HG03039 (cell line): ENCODE results near the gene IL4I1.

Experiments
- ATAC-seq: cut with Tn5 transposase; IDR thresholded peaks from one replicate; pipeline ENCODE4 v1.9.1; 2021; ENCODE audit warnings: mild to moderate bottlenecking, moderate library complexity; ENCODE audit not compliant: unreplicated experiment

The IL4I1 gene

DNA sequence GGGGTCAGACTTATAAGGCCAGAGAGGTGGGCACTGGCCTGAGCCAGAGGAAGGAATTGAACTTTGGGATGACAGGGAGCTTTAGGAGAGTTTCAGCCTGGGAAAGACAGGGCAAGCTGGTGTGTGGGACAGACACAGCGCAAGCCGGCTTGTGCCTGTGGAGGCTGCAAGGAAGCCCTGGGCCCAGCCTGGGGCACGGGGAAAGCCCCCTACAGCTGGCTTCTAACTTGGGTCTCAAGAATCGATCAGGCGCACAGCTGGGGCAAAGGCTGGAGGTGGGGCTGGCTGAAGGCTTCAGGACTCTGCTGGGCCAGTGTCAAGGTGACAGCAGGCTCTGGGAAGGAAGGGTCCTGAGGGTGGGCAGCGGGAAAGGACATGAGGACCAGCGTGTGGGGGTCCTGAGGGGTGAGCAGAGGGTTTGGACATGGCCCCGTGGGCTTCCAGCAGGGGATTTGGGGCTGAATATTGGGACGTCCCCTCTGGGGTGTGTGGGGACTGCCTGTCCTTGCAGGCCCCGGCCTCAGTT, 42.8 kb downstream of the IL4I1 start:
- ATAC-seq = no peak

DNA sequence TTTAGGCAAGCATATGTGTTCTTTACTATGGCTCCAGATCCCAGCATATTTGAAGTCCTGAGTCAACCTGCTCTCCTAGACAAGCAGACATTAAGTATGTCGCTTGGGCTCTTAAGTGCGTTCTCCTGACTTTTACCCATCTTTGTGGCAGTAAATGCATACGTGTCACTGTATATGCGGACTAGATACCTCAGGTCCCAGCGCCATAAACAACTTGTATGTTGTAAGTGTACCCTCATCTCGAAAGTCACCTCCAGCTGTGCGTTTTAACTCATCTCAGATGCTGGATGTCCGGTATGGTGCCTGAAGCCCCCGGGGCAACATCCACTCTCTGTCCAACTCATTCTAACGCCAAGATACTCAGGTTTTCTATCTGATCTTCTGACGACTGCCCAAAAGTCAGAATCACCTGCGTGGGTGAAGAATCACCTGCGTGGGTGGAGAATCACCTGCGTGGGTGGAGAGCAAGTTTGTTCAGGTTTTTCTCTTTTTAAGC, 44.0 kb downstream of the IL4I1 start:
- ATAC-seq = no peak

DNA sequence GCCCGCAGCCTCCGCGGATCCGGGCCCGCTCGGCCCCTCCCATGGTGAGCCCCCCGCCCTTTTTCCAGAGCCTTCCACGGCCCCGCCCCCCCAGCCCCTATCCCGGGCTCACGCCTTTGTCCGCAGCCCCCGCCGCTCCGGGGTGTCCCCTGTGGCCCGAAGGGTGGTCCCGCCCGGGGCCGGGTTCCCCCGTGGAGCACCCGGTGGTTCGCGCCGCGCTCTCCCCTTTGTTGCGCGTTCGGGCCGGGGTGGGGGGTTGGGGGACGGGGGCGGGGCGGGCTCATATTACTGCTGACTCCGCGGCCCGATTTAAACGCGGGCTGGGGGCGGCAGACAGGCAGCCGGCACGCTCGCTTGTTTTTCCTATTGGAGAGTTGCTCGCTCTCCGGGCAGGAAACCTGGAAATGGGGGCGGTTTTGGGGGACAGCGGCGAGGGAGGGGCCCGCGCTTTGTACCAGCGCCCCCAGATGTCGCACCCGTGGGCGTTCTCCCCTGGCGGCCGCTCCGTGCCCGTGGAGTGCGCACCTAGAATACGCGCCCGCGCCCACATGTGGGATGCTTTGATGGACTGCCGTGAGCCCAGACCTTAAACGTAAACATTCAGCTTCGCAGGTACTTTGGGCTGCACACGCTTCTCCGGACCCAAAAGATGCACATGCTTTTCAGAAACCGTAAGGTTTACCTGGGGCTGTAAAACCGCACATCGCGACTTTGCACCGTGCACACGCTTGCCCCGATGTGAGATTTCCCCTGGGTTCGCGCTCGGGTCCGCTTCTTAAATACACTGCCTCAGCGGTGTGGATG, 45.0 kb downstream of the IL4I1 start:
- ATAC-seq = peak; percentile 7

DNA sequence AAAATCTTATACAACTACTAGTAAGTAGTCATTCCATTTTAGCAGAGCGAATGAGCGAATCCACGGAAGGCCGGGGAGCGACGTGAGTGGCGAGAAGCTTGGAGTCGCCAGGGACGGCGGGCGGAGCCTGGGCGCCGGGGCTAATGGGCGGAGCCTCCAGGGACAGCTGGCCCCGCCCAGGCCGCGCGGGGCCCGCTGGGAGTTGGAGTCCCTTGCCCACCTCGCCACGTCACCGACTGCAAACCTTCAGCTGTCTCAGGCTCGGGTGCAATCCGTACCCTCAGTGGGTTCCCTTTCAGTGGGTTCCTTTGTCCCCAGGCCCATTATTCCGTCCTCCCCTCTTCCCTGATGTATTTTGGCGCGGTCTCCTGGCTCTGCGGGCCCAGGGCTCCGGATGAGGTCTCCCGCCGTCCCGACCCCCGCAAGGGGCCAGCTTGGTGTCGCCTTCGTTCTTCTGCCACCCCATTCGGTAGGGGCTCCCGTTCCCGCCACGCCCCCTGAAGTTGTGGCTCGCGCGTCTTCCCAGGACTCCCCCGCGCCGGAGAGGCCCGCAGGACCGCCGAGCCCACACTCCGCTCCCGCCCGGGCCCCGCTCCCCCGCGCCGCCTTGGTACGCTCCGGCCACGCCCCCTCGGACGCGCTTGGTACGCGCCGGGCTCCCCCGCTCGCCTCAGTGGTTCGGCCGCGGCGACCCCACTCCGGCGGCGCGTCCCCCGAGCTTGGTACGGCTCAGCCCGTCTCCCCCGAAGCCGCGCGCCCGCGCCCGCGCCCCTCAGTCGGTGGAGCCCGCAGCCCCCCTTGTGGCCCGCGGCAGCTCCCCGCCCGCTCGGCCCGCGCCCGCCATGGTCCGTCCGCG, 46.0 kb downstream of the IL4I1 start, which contains the start of gene PTOV1:
PTOV1 (plus strand) TSS at position 673 of the 856 bp plus-strand sequence.
- ATAC-seq = peak; percentile 65

DNA sequence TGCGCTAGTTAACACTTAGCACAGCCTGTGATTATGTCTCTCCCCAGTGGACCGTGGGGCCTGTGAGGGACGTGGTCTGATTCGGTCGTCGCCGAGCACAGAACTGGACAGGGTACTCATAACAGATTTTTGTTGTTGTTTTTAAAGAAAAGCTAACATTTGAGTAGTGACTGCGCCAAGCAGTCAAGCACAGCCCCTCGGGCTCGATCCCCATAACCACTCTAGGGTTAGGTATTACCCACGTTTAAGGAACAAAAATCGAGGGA, 46.5 kb downstream of the IL4I1 start:
- ATAC-seq = no peak

DNA sequence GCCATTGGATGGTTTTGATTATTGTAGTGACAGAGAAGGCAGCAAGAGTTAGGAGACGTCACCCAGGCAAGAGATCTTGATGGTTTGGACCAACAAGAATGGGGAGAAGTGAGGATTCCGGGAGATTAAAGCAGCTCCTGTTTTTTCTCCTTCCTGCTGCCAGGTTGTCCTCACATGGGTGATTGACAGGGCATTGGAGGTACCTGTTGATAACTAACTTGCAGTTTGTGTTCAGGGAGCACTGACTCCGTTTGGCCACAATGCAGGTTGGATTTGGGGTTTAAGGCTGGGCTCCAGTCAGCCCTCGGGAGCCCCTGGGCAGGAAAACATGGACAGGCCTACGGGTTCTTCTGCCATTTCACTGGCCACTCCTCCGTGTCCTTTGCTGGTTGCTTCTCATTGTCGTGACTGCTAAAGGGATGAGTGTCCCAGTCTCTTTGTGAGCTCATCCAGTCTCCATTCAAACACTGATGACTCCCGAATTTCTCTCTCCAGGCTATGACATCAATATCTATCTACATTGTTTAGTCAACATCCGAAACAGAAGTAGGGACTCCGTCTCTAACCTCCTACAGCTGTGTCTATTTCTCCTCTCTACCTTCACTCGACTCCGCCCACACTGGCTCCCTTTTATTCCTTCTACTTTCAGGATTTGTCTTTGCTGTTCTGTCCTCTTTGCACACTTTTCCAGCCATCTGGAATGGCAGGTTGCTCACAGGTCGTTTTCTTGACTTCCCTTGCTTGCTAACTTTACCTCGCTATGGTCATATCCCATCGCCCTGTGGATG, 47.1 kb downstream of the IL4I1 start:
- ATAC-seq = no peak

DNA sequence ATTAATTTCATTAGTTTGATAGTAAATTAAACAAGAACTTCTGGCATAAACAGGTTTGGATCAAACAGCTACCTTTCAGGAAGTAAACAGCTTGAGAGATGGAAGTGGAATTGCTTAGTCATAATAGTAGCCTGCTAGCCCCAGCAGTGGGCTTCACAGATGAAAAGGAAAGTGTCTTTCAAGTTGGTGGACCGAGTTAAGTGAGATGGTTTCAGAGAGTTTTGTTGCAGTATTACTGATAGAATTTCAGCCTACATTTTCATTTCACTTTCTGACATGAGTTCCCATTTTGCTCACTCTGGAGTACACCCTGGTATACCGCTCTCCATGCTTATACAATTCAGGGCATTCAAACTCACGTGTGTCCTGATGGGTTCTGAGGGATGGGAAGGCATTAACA, 47.7 kb downstream of the IL4I1 start:
- no peak for ATAC-seq

DNA sequence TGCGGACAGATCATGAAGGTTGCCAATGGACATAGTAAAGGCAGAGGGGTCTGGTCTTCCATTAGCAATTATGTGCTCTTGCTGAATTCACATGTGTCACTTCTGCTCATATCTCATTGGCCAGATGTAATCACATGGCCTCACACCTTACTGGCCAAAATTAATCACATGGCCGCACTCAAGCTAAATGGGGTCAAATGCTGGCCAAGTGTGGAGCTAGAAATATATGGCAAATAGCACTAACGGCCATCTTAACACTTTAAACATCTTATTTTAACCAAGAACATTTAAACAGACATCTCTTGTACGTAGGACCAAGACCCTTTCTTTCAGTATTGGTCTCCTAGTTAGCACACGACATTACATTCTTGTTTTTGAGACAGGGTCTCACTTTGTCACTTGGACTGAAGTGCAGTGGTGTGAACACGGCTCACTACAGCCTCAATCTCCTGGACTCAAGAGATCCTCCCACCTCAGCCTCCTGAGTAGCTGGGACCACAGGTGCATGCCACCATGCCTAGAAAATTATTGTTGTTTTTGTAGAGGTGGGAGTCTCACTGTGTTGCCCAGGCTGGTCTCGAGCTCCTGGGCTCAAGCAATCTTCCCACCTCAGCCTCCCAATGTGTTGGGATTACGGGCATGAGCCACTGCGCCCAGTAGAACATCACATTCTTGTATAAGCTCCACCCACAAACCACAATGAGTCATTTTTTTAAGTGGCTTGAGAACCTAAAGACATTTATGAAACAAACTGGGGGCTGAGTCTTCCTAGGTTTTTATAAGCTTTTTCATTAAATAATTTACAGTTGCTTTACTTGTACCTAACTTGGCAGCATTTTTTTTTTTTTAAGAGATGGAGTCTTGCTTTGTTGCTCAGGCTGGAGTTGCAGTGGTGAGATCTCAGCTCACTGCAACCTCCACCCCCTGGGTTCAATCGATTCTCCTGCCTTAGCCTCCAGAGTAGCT, 48.7 kb downstream of the IL4I1 start:
- ATAC-seq = no peak

DNA sequence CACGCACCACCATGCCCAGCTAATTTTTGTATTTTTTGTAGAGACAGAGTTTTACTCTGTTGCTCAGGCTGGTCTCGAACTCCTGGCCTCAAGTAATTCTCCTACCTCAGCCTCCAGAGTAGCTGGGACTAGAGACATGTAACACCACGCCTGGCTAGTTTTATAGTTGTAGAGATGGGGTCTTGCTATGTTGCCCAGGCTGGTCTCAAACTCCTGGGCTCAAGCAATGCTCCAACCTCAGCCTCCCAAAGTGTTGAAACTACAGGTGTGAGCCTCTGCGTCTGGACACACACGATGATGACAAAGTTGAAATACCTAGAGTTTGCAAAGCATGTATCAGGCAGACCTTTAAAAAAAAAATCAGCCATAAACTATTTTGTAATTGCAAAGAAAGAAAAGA, 50.3 kb downstream of the IL4I1 start:
- ATAC-seq = no peak

DNA sequence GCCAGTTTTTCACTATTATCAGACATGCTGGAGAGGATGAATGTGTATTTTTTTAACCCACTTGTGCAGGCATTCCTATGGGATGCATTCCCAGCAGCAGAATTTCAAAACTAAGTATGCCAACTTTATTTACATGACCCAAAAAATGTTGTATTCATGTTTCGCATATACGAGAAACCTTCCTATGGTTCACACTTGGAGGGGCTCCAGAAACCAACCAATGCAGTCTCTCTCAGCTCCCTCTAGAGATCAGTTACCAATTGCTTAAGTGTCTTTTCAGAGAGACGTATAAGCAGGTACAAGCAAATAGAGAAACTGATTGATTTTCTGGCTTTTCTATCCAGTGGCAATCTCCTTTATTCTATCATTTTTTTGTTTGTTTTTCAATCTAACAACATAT, 51.3 kb downstream of the IL4I1 start:
- ATAC-seq = no peak

DNA sequence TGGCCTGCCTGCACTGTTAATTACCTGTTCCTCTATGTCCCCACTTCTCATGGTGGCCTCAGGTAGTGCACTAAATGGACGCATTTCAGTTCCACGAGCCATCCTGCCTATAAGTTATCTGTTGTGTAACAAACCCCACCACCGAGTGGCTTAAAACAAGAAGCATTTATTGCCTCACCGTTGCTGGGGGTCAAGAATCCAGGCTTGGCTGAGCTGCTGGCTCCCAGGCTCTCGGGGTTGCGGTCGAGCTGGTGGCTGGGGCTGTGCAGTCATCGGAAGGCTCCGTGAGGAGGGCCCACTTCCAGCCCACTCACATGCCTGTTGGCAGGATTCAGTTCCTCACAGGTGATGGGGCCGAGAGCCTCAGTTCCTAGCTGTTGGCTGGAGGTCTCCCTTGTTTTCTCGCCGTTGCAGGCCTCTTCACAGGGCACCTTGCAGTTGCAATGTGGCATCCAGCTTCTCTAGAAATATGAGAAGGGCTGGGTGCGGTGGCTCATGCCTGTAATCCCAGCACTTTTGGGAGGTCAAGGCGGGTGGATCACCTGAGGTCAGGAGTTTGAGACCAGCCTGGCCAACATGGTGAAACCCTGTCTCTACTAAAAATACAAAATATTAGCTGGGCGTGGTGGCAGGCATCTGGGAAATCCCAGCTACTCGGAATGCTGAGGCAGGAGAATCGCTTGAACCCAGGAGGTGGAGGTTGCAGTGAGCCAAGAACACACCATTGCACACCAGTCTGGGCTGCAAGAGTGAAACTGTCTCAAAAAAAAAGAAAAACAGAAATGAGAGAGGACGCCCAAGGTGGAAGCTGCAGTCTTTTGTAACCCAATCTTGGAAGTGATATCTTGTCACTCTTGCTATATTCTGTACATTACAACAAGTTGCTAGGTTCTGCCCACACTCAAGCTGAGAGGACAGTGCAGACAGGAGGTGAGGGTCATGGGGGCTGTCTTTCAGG, 52.3 kb downstream of the IL4I1 start:
- ATAC-seq = no peak

DNA sequence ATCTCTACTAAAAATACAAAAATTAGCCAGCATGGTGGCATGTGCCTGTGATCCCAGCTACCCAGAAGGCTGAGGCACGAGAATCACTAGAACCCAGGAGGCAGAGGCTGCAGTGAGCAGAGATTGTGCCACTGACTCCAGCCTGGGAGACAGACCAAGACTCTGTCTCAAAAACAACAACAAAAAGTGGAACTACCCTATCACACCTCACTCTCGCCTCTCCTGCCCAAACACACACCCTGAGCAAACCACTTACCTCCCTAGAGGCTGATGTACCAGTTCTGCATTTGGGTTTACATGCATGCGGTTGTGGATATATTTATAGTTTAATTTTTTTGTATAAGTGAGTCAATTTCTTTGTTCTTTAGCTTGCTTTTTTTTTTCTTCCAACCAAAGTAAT, 53.4 kb downstream of the IL4I1 start:
- no peak for ATAC-seq

DNA sequence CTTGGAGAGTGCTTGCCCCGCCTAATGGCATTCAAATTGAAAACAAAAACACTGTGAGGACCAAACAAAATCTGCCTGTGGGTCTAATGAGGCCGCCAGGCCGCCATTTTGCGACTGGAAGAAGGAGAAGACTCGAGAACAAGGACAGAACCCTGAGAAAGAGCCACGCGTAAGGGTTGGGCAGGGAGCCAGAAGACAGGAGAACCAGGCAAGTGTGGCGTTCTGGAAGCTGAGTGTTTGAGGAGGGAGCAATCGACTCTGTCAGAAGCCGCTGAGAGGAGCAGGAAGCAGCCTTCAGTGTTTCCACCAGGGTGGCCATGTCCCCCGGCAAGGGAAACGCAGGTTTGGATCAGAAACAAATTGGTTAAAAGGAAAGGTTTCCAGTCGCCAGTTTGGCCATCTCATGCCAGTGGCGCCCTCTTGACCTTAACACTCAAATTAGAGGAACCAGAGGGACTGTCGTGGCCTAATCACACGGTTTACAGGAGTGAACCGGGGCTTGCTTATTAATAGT, 55.9 kb downstream of the IL4I1 start:
- no peak for ATAC-seq

DNA sequence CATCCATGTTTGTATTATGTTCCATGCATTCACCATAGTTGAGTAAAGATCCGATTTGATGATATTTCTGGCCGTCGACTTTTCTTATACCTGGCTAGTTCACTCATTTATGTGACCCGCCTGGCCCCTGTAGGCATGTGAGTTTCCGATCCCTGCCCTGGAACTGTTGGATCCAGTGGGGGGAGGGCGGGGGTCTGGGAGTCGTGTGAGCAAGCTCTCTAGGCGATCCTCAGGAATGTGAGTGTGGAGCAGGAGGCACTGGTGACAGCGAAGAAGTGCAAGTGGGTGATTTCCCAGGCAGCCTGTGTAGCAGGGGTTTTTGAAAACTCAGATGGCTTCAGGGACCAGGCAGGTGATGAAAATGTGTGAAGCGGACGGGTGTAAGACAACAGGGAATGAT, 56.4 kb downstream of the IL4I1 start:
- ATAC-seq = no peak

DNA sequence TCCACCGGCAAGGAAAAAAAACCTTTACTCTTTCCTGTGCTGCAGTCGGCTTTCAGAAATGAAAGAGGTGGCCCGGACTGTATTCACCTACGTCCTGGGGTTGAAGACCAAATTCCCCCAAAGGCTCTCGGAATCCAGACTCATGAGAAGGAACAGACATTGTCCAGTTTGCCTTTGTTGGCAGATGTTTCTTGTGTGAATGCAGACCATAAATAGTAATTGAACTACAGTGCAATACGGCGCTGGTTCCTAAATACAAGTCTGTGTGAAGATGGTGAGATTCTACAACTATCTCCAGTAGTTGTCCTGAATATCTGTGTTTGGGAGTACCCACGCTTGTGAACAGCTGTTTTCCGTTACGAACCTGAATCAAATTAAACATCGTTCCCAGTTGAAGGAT, 57.0 kb downstream of the IL4I1 start:
- no peak for ATAC-seq
